Activated T-cell treated with anti-CD3 and anti-CD28 coated beads, Interleukin-2, amount 50 U/mL, for 4 hours (primary cell): ENCODE measurements around the gene NBEAL1. TPM values are rescaled to one million over a fixed set of nuclear protein-coding genes. Genes with fewer than 3 reads are reported as not detected.
"Not testable (repeated sequence)": the region's sequence is repeated elsewhere in the genome, so short reads cannot be mapped to it uniquely, and the experiment has no call there.

ENCODE experiments used
- ATAC-seq, 2 donors: fragments of 200-7000 bp; cut with Tn5 transposase; one replicate each; pipeline ENCODE4 v1.10.0; 2021
- DNase-seq: peaks from one replicate; pipeline ENCODE4 v3.0.0-alpha.2; 2020
- H3K27me3 Mint-ChIP-seq: one replicate; pipeline ENCODE4 v1.8.0; 2021; ENCODE audit warnings: low read depth, mixed read lengths
- H3K36me3 Mint-ChIP-seq: one replicate; pipeline ENCODE4 v1.8.0; 2022; ENCODE audit warnings: mixed read lengths; ENCODE audit not compliant: insufficient read depth
- H3K4me1 Mint-ChIP-seq: one replicate; pipeline ENCODE4 v1.8.0; 2021; ENCODE audit warnings: low read depth, mixed read lengths
- H3K4me3 Mint-ChIP-seq: one replicate; pipeline ENCODE4 v1.8.0; 2021; ENCODE audit warnings: mild to moderate bottlenecking, moderate library complexity, mixed read lengths
- H3K9me3 Mint-ChIP-seq: one replicate; pipeline ENCODE4 v1.8.0; 2021; ENCODE audit warnings: mixed read lengths
- total RNA-seq, 3 donors: library from RNA; stranded (reverse); gene quantifications; one replicate each; pipeline ENCODE4 v1.2.1, GENCODE V29; 2021

Gene NBEAL1
- total RNA-seq, 3 donors from 2014 or later, result 3.5 to 5.1 (median 5.0) TPM

DNA sequence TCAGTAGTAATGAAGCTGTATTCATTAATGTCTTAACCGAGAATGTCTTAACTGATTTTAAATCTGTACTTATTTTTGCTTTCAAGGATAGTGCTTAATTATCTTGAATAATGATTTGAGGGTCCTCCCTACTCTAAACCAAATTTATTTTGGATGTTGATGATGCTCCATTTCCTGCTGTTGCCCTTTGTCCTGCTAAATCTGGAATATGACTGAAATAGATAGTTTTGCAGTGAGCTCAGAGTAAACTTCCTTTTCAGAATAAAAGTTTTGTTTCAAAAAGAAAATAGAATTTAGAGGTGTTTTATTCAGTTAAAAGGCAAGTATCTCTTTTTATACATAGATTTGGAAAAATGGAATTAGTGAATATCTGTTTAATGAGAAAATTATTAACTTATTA is 8.1 kb downstream of the NBEAL1 start:
- Mint-ChIP-seq H3K36me3 (peaks cover 3% of the 10 kb centered on the region), H3K9me3 (no peaks in the 10 kb centered on the region), H3K4me3 (no peak overlapping the region), H3K4me1 (peaks cover 16% of the 10 kb centered on the region), H3K27me3 (no peaks in the 10 kb centered on the region)
- no peak for ATAC-seq
- DNase-seq, result no peak

- peaks cover 3% of the 10 kb centered on the region for H3K36me3 Mint-ChIP-seq
- no peak for DNase-seq
- no peak for ATAC-seq
- no peak overlapping the region for H3K4me3 Mint-ChIP-seq
- H3K27me3 Mint-ChIP-seq, result no peaks in the 10 kb centered on the region
- H3K9me3 Mint-ChIP-seq, result no peaks in the 10 kb centered on the region
- H3K4me1 Mint-ChIP-seq, result no peaks in the 10 kb centered on the region
These were observed 10.9 kb downstream of the NBEAL1 start for GRCh38 chr2:203025592-203025991.

DNA sequence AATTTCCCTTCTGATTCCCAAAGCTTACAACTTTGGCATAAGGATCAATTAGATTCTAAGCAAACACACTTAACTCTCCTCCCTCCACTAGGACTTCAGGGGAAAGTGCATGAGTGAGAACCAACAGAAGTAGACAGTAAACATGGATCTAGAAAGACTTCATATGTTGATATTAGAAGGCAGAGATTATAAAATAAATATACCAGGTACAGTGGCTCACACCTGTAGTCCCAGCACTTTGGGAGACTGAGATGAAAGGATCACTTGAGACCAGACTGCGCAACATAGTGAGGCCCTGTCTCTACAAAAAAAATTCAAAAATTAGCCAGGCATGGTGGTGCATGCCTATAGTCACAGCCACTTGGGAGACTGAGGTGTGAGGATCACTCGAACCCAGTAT is 15.9 kb downstream of the NBEAL1 start:
- DNase-seq (no peak), ATAC-seq (no peak)
- Mint-ChIP-seq H3K27me3 (no peaks in the 10 kb centered on the region), H3K4me1 (peaks cover 2% of the 10 kb centered on the region), H3K9me3 (no peaks in the 10 kb centered on the region), H3K4me3 (no peak overlapping the region), H3K36me3 (no peaks in the 10 kb centered on the region)

DNA sequence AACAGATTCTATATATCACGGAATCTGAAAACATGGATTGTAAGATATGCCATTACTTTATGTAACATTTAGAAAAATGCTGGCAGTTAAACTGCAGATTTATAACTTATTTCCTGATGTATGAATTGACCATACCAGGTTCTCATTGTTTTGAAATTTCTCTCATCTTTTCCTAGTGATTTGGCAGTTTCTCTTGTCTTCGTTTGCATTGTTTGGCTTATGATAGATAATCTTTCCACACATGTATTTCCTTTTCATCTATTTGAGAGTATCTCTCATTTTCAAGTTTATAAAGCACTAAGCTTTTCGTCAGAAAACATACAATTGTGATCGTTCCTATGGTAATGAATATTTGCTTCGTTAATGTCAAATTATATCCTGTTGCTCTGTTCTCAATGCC is 16.3 kb downstream of the NBEAL1 start:
- H3K4me3 Mint-ChIP-seq, result no peak overlapping the region
- H3K9me3 Mint-ChIP-seq, result no peaks in the 10 kb centered on the region
- no peaks in the 10 kb centered on the region for H3K36me3 Mint-ChIP-seq
- no peaks in the 10 kb centered on the region for H3K27me3 Mint-ChIP-seq
- ATAC-seq, result no peak
- H3K4me1 Mint-ChIP-seq, result peaks cover 2% of the 10 kb centered on the region
- DNase-seq, result no peak

GRCh38 chr2:203033395-203033794 is 18.7 kb downstream of the NBEAL1 start:
- no peaks in the 10 kb centered on the region for H3K9me3 Mint-ChIP-seq
- no peaks in the 10 kb centered on the region for H3K27me3 Mint-ChIP-seq
- H3K4me3 Mint-ChIP-seq, result no peak overlapping the region
- no peak for DNase-seq
- ATAC-seq, result no peak
- H3K4me1 Mint-ChIP-seq, result peaks cover 2% of the 10 kb centered on the region
- H3K36me3 Mint-ChIP-seq, result no peaks in the 10 kb centered on the region

GRCh38 chr2:203035879-203036470 is 21.3 kb downstream of the NBEAL1 start:
- H3K9me3 Mint-ChIP-seq, result no peaks in the 10 kb centered on the region
- DNase-seq (no peak), ATAC-seq (no peak)
- H3K4me3 Mint-ChIP-seq, result no peak overlapping the region
- peaks cover 6% of the 10 kb centered on the region for H3K36me3 Mint-ChIP-seq
- peaks cover 2% of the 10 kb centered on the region for H3K4me1 Mint-ChIP-seq
- no peaks in the 10 kb centered on the region for H3K27me3 Mint-ChIP-seq

DNA sequence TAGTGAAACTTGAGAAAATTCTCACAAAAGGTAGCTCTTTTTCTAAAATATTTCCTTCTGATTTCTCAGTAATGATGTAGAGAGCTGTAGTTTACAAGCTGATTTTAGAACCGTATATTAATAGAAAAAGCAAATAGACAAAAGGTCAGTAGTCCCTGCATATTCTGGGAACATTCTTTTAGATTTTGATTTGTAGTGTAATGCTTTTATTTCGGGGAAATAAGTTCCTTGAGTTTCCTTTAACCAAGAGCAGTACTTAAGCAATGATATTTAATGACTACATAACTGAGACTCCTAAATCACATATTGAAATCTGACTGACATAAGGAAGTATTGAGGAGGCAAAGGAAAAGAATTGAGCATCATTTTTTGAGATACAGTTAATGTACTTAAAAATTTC is 22.4 kb downstream of the NBEAL1 start:
- H3K36me3 Mint-ChIP-seq, result peaks cover 10% of the 10 kb centered on the region
- no peaks in the 10 kb centered on the region for H3K9me3 Mint-ChIP-seq
- no peak for DNase-seq
- ATAC-seq, result no peak
- H3K27me3 Mint-ChIP-seq, result no peaks in the 10 kb centered on the region
- H3K4me1 Mint-ChIP-seq, result peaks cover 2% of the 10 kb centered on the region
- H3K4me3 Mint-ChIP-seq, result no peak overlapping the region

DNA sequence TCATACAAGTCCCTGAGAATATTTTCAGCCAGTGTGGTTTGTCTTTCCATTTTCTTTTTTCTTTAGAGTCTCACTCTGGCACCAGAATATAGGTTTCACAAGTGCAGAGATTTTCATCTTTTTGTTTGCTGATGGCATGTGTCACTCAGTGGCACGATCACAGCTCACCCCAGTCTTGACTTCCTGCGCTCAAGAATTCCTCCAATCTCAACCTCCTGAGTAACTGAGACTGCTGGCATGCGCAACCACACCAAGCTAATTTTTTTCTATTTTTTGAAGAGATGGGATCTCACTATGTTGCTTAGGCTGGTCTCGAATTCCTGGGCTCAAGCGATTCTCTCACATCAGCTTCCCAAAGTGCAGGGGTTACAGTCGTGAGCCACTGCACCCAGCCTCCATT is 23.9 kb downstream of the NBEAL1 start:
- no peaks in the 10 kb centered on the region for H3K27me3 Mint-ChIP-seq
- peaks cover 14% of the 10 kb centered on the region for H3K36me3 Mint-ChIP-seq
- no peak for DNase-seq
- H3K9me3 Mint-ChIP-seq, result no peaks in the 10 kb centered on the region
- H3K4me1 Mint-ChIP-seq, result peaks cover 2% of the 10 kb centered on the region
- no peak for ATAC-seq
- H3K4me3 Mint-ChIP-seq, result no peak overlapping the region

DNA sequence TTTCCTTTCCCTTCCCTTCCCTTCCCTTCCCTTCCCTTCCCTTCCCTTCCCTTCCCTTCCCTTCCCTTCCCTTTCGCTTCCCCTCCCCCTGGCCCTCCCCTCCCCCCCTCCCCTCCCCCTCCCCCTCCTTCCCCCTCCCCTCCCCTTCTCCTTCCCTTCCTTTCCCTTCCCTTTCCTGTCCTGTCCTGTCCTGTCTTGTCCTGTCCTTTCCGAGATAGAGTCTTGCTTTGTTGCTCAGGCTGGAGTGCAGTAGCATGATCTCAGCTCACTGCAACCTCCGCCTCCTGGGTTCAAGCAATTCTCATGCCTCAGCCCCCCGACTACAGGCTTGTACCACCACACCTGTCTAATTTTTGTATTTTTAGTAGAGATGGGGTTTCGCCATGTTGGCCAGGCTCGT is 24.5 kb downstream of the NBEAL1 start:
- H3K4me3 Mint-ChIP-seq, H3K27me3 Mint-ChIP-seq, ATAC-seq, DNase-seq, H3K9me3 Mint-ChIP-seq, H3K4me1 Mint-ChIP-seq: not testable (repeated sequence)
- peaks cover 18% of the 10 kb centered on the region for H3K36me3 Mint-ChIP-seq

DNA sequence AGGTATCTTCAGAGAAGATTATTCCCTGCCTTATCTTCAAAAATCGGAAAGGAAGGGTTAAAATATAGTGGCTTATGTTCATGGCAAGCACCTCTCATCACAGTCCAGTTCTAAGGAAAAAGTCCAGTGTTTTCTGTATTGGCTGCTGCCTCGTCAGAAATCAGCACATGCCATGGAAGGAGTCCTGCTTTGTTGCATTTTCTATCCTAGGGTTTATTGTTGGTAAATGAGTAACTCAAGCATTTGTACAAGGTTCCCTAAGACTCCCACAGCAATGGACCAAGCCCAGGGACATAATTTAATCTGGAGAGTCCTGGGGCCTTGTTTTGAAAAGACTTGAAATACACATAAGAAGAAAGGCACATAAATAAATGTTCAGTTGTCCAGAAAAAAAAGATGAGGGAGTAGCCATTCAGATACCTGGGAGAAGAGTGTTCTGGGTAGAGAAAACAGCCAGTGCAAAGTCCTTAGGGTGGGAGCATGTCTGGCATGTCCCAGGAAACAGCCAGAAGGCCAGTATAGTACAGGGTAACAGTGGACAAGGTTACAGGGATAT is 26.4 kb downstream of the NBEAL1 start:
- no peak overlapping the region for H3K4me3 Mint-ChIP-seq
- no peaks in the 10 kb centered on the region for H3K9me3 Mint-ChIP-seq
- no peaks in the 10 kb centered on the region for H3K4me1 Mint-ChIP-seq
- DNase-seq (no peak), ATAC-seq (no peak)
- no peaks in the 10 kb centered on the region for H3K27me3 Mint-ChIP-seq
- peaks cover 18% of the 10 kb centered on the region for H3K36me3 Mint-ChIP-seq

DNA sequence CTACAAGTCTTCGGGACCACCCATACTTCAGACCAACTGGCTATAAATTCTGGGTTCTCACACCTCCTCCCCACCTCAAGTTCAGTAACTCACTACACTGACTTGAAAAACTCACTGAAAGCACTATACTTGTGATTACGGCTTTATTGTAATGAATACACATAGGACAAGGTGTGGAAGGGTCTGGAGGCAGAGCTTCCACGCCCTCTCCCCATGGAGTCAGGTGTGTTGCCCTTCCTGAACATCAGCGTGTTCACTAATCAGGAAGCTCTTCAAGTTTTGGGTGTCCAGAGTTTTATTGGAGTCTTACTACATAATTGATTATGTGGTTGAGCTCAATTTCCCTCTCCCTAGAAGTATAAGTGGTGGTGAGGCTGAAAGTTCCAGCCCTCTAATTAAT is 27.5 kb downstream of the NBEAL1 start:
- DNase-seq (no peak), ATAC-seq (no peak)
- Mint-ChIP-seq H3K4me1 (no peaks in the 10 kb centered on the region), H3K36me3 (peaks cover 20% of the 10 kb centered on the region), H3K9me3 (no peaks in the 10 kb centered on the region), H3K27me3 (no peaks in the 10 kb centered on the region), H3K4me3 (no peak overlapping the region)

DNA sequence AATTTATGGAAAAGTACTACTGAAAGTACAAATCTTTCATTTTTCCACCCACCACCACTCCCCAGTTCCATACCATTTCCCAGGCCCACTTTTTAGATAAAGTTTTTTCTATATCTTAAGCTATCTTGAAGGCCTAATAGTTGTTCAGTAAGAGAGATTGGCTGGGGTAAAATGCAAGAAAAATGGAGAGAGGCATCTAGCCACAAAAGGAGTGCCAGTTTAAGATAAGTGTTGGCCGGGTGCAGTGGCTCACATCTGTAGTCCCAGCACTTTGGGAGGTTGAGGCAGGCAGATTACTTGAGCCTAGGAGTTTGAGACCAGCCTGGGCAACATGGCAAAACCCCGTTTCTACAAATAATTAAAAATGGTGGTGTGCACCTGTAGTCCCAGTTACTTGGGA is 28.6 kb downstream of the NBEAL1 start:
- Mint-ChIP-seq H3K36me3 (peaks cover 22% of the 10 kb centered on the region), H3K9me3 (no peaks in the 10 kb centered on the region), H3K4me3 (no peak overlapping the region)

DNA sequence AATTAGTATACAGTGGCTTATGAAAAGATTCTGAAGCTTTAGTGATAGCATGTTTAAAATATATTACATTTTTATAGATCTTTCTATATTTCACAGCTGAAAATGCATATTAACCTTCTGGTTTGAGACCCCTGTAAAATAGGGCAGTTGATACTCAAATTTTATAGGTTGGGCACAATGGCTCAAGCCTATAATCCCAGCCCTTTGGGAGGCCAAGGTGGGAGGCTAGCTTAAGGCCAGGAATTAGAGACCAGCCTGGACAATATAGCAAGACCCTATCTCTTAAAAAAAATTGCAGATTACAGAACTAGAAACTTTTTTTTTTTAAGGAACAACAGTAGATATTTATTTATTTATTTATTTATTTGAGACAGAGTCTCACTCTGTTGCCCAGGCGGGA is 31.2 kb downstream of the NBEAL1 start:
- no peaks in the 10 kb centered on the region for H3K4me1 Mint-ChIP-seq
- ATAC-seq, result no peak
- peaks cover 16% of the 10 kb centered on the region for H3K36me3 Mint-ChIP-seq
- H3K4me3 Mint-ChIP-seq, result no peak overlapping the region
- no peaks in the 10 kb centered on the region for H3K27me3 Mint-ChIP-seq
- DNase-seq, result no peak
- no peaks in the 10 kb centered on the region for H3K9me3 Mint-ChIP-seq

More for the DNA sequence above, 28.6 kb downstream of the NBEAL1 start:
- no peaks in the 10 kb centered on the region for H3K27me3 Mint-ChIP-seq
- DNase-seq (no peak), ATAC-seq (no peak)
- H3K4me1 Mint-ChIP-seq, result no peaks in the 10 kb centered on the region

GRCh38 chr2:203052539-203052938 is 37.9 kb downstream of the NBEAL1 start:
- no peak overlapping the region for H3K4me3 Mint-ChIP-seq
- H3K27me3 Mint-ChIP-seq, result no peaks in the 10 kb centered on the region
- no peaks in the 10 kb centered on the region for H3K9me3 Mint-ChIP-seq
- no peak for ATAC-seq
- peaks cover 11% of the 10 kb centered on the region for H3K36me3 Mint-ChIP-seq
- H3K4me1 Mint-ChIP-seq, result no peaks in the 10 kb centered on the region
- no peak for DNase-seq

DNA sequence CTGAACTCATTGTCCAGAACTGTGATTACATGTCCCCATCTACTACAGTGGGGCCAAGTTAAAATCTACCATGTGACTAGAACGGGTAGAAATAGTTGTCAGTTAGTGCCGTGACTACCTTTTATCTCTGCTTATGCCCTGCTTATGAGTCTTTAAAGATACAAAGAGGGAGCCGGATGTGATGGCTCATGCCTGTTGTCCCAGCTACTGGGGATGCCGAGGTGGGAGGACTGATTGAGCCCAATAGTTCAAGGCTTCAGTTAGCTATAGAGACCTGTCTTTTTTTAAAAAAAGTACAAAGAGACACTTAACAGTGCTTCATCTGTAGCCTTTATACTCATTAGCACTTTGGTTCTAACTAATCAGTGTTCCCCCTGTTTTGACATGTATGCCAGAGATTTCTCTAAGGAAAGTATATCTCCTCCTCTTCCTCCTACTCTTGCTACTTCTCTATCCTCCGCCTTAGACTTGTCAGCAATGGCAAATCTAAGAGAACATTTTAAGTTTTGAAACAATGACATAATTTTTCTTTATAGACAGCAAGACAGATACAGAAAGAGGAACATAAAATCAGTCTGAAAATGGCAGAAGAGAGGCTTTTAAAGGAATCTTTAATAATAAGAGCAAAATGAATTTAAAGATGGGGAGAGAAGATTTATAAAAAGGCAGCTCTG is 45.0 kb downstream of the NBEAL1 start:
- no peak overlapping the region for H3K4me3 Mint-ChIP-seq
- DNase-seq (no peak), ATAC-seq (no peak)
- H3K27me3 Mint-ChIP-seq, result no peaks in the 10 kb centered on the region
- H3K9me3 Mint-ChIP-seq, result no peaks in the 10 kb centered on the region
- peaks cover 26% of the 10 kb centered on the region for H3K36me3 Mint-ChIP-seq
- H3K4me1 Mint-ChIP-seq, result no peaks in the 10 kb centered on the region
